Suprapubic skin (tissue), 4 donors: ENCODE results near the gene JMJD1C. TPM values are rescaled to one million over a fixed set of nuclear protein-coding genes. Genes with fewer than 3 reads are reported as not detected.

Experiments
- DNase-seq, 2 donors: peaks; one replicate each; pipeline ENCODE4 v3.0.0-alpha.2; 2019; ENCODE audit warnings: low spot score in 2 of 2
- H3K27ac ChIP-seq: fragments of 200-600 bp; sonication (generic); one replicate; pipeline ENCODE4 v1.5.1; 2019
- H3K27me3 ChIP-seq: fragments of 200-600 bp; sonication (generic); one replicate; pipeline ENCODE4 v1.5.1; 2019
- H3K36me3 ChIP-seq: fragments of 200-600 bp; sonication (generic); one replicate; pipeline ENCODE4 v1.5.1; 2019
- H3K4me1 ChIP-seq: fragments of 200-600 bp; sonication (generic); one replicate; pipeline ENCODE4 v1.5.1; 2019
- H3K4me3 ChIP-seq: fragments of 200-600 bp; sonication (generic); one replicate; pipeline ENCODE4 v1.5.1; 2019; ENCODE audit warnings: mild to moderate bottlenecking
- H3K9me3 ChIP-seq: fragments of 200-600 bp; sonication (generic); one replicate; pipeline ENCODE4 v1.5.1; 2019
- EP300 ChIP-seq: sonication (generic); formaldehyde crosslinking; IDR thresholded peaks from one replicate; pipeline ENCODE4 v1.6.1; 2017; ENCODE audit warnings: antibody characterized with exemption
- POLR2A ChIP-seq, 2 donors: fragments of 450-650 bp; IDR thresholded peaks; one replicate each; pipeline ENCODE4 v1.6.1; 2017; ENCODE audit warnings: antibody characterized with exemption in 2 of 2, mild to moderate bottlenecking in 2 of 2, moderate library complexity in 2 of 2
- POLR2AphosphoS5 ChIP-seq, 3 donors: sonication (generic); formaldehyde crosslinking; IDR thresholded peaks; one replicate each; pipeline ENCODE4 v1.6.1; 2017; ENCODE audit warnings: antibody characterized with exemption in 3 of 3
- WGBS: methylation state at CpG from one replicate; pipeline ENCODE4 v1.1.5; 2018; 5-methylcytosine and 5-hydroxymethylcytosine counted together
- total RNA-seq, 4 donors: library from RNA; depleted of rRNA; stranded (reverse); fragments of >200 nt; gene quantifications; one replicate each; pipeline ENCODE4 v1.1.0, GENCODE V29; 2016
- TF ChIP-seq, protein P1 (sequence below), 2 donors: fragments of 200-600 bp in 1 of 2; fragments of 450-650 bp in 1 of 2; sonication (generic) in 1 of 2; IDR thresholded peaks; one replicate each; pipeline ENCODE4 v1.5.1; 2016 to 2019; ENCODE audit warnings: antibody characterized with exemption in 2 of 2, mild to moderate bottlenecking in 1 of 2, moderate library complexity in 1 of 2

JMJD1C gene
- total RNA-seq, 4 donors from 2014 or later = 78.6 to 127 (median 97.5) TPM

DNA sequence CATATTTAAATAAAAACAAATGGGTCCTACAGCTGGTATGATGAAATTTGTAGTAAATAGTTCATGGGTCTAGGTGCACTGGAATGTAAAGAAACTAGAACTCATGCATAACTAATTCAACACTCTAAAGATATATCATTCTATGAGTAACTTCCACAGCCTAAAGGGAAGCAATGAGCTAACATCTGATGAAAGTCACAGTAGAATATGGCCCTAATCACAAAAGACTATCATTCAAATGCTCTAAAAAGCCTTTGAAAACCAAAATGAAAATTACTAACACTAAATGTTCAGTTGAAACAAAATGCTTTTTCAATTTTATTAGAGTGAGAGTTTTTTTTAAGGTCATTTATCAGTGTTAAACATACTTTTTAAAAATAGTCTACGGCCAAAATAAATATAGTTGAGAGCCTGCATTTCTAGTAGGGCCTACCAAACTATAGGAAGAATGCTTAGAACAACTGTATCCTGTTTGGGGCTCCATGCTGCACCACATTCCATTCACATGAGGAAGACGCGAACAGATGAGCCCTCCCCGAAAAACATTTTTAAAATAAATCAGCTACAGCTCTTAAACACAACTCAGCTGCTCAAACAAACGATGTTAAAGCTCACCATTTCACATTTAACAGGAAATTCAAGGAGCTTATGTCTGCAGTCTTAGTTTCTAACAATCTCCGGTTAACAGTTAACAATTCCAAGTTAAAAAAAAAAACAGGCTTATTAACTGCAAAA is 198.2 kb downstream of the JMJD1C start:
- no peaks in the 10 kb centered on the region for H3K36me3 ChIP-seq
- no peaks in the 10 kb centered on the region for H3K27me3 ChIP-seq
- peak overlapping the region; percentile 92 for H3K27ac ChIP-seq
- WGBS = 0% methylated on average over 6 of the region's 6 CpGs
- H3K4me3 ChIP-seq = peak overlapping the region; percentile 51
- TF ChIP-seq, protein P1, sequence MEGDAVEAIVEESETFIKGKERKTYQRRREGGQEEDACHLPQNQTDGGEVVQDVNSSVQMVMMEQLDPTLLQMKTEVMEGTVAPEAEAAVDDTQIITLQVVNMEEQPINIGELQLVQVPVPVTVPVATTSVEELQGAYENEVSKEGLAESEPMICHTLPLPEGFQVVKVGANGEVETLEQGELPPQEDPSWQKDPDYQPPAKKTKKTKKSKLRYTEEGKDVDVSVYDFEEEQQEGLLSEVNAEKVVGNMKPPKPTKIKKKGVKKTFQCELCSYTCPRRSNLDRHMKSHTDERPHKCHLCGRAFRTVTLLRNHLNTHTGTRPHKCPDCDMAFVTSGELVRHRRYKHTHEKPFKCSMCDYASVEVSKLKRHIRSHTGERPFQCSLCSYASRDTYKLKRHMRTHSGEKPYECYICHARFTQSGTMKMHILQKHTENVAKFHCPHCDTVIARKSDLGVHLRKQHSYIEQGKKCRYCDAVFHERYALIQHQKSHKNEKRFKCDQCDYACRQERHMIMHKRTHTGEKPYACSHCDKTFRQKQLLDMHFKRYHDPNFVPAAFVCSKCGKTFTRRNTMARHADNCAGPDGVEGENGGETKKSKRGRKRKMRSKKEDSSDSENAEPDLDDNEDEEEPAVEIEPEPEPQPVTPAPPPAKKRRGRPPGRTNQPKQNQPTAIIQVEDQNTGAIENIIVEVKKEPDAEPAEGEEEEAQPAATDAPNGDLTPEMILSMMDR (IDR thresholded peaks at IDR 0.05) = no peak
- TF ChIP-seq POLR2A (IDR thresholded peaks at IDR 0.05) = no peak
- TF ChIP-seq EP300 = no peak
- TF ChIP-seq POLR2AphosphoS5 (IDR thresholded peaks at IDR 0.05) = no peak
- H3K4me1 ChIP-seq = peaks cover 36% of the 10 kb centered on the region
- H3K9me3 ChIP-seq = no peaks in the 10 kb centered on the region
- no peak for DNase-seq

DNA sequence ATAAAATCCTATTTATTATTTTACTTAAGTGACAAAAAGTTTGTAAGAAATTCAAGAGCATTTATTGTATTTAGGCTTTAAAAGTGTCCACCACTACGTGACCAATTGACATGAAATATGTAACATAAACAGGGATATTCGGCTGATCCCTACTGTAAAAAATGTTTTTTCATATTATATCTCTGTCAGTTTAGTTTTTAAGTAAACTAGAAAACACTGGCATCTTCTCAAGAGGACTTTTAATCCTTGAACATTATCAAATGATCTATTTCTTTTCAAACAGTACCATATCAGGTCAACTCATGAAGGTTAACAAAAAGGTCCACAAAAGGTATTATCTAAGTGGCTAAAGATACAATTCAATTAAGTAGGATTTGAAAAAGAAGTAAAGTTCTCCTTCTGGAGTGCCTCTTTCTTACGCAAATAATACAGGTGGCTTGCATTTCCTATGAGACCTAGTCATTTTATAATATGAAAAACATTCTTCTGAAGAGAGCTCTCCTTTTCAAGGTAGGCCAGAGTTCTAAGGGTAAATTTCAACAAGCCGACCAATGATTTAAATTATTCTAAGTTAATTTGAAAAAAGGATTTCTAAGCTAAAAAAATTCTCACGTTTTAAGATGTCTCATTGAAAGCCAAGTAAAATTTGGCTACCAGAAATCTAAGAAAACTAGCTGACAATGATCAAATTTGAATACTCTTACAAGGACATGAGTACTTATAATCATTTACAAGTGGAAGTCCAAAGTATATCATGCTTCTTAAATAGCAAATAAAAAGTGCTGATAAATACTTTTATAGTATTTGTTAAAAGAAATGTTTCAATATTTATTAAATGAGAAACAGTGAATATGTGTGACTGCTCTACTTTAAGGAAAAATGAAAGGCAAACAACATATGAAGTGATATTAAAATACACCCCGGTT is 199.1 kb downstream of the JMJD1C start:
- Histone ChIP-seq H3K4me1 (peaks cover 46% of the 10 kb centered on the region), H3K36me3 (no peaks in the 10 kb centered on the region), H3K9me3 (no peaks in the 10 kb centered on the region), H3K27me3 (no peaks in the 10 kb centered on the region), H3K27ac (peak overlapping the region; percentile 92), H3K4me3 (peak overlapping the region; percentile 51)
- no peak for DNase-seq
- TF ChIP-seq POLR2AphosphoS5 (IDR thresholded peaks at IDR 0.05) (no peak), EP300 (no peak), POLR2A (IDR thresholded peaks at IDR 0.05) (no peak)
- TF ChIP-seq, protein P1 (IDR thresholded peaks at IDR 0.05) = no peak
- 3% methylated on average over 6 of the region's 6 CpGs for WGBS

DNA sequence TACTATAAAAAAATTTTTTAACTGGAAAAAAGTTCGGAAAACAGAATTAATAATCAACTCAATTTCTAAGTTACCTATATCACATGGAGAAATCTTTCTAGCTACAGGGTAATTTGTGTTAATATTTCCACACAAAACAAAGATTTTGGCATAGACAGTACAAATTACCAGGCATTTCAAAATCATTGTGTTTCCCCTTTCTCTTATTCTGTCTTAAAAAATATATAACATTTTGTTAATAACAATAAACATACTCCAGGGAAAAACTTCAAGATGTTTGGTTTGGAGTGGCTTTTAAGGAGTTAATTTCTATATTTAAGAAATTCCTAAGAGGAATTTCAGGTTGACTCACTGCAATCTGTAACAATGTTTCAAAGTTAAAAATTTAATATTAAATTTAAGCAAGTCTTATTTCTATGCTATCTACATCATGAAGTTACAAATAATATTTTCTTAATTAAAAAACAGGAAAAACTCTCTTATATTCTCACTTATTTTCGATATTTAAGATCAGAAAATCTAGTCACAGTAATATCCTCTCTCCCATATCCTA is 200.0 kb downstream of the JMJD1C start:
- peaks cover 54% of the 10 kb centered on the region for H3K4me1 ChIP-seq
- H3K36me3 ChIP-seq = no peaks in the 10 kb centered on the region
- no peak for DNase-seq
- H3K4me3 ChIP-seq = peak overlapping the region; percentile 51
- no peak for TF ChIP-seq POLR2AphosphoS5 (IDR thresholded peaks at IDR 0.05)
- no peak for TF ChIP-seq POLR2A (IDR thresholded peaks at IDR 0.05)
- TF ChIP-seq, protein P1 (IDR thresholded peaks at IDR 0.05) = no peak
- TF ChIP-seq EP300 = no peak
- no peaks in the 10 kb centered on the region for H3K27me3 ChIP-seq
- H3K27ac ChIP-seq = peak overlapping the region; percentile 92
- no peaks in the 10 kb centered on the region for H3K9me3 ChIP-seq
- WGBS = 8% methylated on average over 2 of the region's 2 CpGs

DNA sequence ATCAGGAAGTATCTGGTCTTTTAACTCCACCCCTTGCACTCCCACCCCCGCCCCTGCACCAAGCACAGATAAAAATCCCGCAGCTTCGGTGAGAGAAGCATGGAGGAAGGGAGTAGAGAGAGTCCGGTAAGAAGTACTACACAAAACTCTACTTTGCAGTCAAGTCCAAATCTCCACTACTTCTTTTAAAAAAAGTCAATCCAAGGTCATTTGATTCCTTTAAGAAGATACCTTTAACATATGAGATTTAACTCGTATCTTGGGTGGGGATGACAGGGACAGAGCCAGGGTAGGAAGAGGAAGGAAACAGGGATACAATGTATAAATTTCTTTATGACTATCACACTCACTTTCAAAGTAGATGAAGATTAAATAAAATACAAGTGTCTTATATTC is 200.6 kb downstream of the JMJD1C start:
- no peaks in the 10 kb centered on the region for H3K36me3 ChIP-seq
- no peak for DNase-seq
- no peaks in the 10 kb centered on the region for H3K9me3 ChIP-seq
- H3K4me3 ChIP-seq = peak overlapping the region; percentile 51
- WGBS = under 1% methylated on average over 5 of the region's 5 CpGs
- H3K4me1 ChIP-seq = peaks cover 56% of the 10 kb centered on the region
- H3K27me3 ChIP-seq = no peaks in the 10 kb centered on the region
- H3K27ac ChIP-seq = peak overlapping the region; percentile 92
- TF ChIP-seq, protein P1 (IDR thresholded peaks at IDR 0.05) = no peak
- no peak for TF ChIP-seq EP300
- TF ChIP-seq POLR2A (IDR thresholded peaks at IDR 0.05) = peak in 1 of 2 donors; percentile 17
- no peak for TF ChIP-seq POLR2AphosphoS5 (IDR thresholded peaks at IDR 0.05)
